HG03558 (cell line): ENCODE measurements around the gene SEC23A.
"Not testable (repeated sequence)": the region's sequence is repeated elsewhere in the genome, so short reads cannot be mapped to it uniquely, and the experiment has no call there.

Source experiments
- ATAC-seq: cut with Tn5 transposase; IDR thresholded peaks from one replicate; pipeline ENCODE4 v1.9.1; 2021; ENCODE audit warnings: moderate number of reproducible peaks; ENCODE audit not compliant: unreplicated experiment; ENCODE audit errors: extremely low read depth

SEC23A gene

DNA sequence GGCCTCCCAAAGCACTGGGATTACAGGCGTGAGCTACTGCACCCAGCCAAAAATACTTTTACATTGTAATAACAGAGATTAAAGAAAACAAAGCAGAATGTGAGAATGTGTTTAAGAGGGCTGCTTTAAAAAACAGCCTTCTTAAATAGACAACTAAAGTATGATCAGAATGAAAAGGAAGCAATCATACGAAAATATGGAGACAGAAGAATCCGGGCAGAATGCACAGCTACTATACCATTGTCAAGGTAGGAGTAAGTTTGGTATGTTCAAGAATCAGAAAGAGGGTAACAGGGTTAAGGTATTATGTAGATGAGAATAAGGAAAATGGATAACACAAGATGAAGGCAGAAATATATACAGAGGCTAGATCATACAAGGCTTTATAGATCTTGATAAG, 8.5 kb downstream of the SEC23A start:
- no peak for ATAC-seq

GRCh38 chr14:39091716-39092115, 11.3 kb downstream of the SEC23A start:
- ATAC-seq: no peak

- ATAC-seq: no peak
These were observed 12.4 kb downstream of the SEC23A start for GRCh38 chr14:39090548-39091111.

DNA sequence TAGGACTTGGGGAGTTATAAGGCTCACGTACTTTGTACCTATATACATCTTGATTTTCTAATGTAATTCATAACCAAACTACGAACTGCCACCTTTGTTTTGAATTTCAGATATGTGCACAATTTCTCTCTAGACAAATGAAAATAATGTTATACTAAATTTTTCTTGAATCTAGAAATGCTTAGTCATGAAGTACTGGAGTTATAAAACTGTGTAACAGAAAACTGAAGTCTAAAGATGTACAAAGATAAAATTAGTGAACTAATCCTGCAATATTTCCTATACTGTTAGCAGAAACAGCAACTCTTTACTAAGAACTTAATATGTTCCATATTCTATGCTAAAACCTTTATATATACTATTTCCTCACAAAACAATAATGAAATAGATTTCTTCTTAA, 15.5 kb downstream of the SEC23A start:
- ATAC-seq: no peak

- ATAC-seq: no peak
These were observed 17.1 kb downstream of the SEC23A start for GRCh38 chr14:39085933-39086332.

GRCh38 chr14:39083127-39083526, 19.9 kb downstream of the SEC23A start:
- ATAC-seq: no peak

GRCh38 chr14:39080886-39081285, 22.1 kb downstream of the SEC23A start:
- no peak for ATAC-seq

DNA sequence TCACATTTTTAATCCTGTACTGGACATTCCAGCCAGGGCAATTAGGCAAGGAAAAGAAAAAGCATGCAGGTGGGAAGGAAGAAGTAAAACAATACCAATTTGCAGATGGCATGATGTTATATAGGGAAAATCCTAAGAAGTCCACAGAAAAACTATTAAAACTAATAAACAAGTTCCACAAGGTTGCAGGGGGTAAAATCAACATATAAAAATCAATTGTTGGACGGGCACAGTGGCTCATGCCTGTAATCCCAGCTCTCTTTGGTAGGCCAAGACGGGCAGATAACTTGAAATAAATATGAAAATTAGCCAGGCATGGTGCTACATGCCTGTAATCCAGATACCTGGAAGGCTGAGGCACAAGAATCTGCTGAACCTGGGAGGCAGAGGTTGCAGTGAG, 31.9 kb downstream of the SEC23A start:
- ATAC-seq: no peak

- ATAC-seq: no peak
These were observed 33.1 kb downstream of the SEC23A start for GRCh38 chr14:39069923-39070322.

DNA sequence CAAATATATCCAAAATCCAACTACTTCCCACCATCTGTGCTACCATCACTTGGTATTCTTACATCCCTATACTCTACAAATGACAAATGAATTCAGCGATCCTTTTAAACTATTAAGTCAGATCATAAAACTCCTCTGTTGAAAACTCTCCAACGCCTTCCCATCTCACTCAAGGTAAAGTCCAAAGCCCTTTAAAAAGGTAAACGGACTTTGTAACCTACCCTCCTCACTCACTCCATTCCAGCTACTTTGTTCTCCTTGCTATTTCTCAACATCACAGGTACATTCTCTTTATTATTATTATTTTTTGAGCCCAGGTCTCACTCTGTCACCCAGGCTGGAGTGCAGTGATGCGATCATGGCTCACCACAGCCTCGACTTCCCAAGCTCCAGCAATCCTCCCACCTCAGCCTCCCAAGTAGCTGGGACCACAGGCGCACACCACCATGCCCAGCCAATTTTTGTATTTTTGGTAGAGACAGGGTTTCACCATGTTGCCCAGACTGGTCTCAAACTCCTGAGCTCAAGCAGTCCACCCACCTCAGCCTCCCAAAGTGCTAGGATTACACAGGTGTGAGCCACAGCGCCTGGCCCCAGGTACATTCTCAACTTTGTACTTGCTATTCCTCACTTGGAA, 33.7 kb downstream of the SEC23A start:
- ATAC-seq: not testable (repeated sequence)

GRCh38 chr14:39060818-39061437, 42.1 kb downstream of the SEC23A start:
- ATAC-seq: peak; percentile 97

DNA sequence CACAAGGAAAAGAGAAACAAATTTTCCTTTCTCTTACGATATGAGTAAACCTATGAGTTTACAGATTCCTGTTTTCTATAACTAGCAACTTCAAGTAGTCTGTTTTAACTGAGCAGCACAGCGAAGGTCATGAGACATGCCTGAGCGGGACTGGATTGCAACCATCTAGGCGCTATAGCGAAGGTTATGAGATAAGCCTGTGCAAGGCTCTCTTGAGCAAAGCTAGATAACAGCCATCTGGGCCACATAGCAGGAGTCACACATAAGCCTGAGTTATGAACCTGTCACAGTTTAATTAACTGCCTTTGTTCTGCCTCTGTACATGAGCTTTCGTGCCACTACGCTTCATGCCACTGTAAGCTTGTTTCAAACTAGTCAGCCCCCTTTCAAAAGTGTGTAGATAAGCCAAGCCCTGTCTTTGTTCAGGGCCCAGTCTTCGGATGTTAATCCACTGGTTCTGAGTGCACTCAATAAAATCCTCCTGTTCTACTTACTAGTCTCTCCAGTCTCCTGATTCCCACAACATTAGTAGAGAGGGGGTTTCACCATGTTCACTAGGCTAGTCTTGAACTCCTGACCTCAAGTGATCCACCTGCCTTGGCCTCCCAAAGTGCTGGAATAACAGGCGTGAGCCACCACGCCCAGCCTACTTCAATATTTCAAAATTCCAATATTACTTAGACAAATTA, 47.1 kb downstream of the SEC23A start:
- ATAC-seq: no peak

DNA sequence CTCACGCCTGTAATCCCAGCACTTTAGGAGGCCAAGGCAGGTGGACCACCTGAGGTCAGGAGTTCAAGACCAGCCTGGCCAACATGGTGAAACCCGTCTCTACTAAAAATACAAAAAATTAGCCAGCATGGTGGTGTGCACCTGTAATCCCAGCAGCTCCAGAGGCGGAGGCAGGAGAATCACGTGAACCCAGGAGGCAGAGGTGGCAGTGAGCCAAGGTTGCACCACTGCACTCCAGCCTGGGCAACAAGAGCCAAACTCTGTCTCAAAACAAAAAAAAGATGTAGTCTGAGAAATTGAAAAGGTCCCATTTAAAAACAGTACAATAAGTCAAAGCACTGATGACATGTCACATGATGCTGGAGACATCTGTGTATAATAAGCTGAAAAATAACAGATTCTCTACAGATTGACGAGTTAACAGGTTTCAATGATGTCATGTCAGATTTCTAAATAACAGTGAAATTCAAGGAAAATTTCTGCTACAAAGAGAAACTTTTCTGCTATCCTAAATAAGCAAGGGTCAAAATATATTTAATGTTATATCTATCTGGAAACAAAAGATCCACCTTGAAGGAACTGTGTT, 50.1 kb downstream of the SEC23A start:
- ATAC-seq: not testable (repeated sequence)

GRCh38 chr14:39050389-39050788, 52.6 kb downstream of the SEC23A start:
- ATAC-seq: no peak

DNA sequence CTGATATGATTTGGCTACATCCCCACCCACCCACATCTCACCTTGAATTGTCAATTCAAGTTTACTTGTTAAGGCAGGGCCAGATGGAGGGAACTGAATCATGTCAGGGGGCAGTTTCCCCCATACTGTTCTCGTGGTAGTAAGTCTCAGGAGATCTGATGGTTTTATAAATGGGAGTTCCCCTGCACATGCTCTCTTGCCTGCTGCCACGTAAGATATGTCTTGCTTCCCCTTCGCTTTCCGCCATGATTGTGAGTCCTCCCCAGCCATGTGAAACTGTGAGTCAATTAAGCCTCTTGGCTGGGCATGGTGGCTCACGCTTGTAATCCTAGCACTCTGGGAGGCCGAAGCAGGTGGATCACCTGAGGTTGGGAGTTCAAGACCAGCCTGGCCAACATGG, 57.1 kb downstream of the SEC23A start:
- not testable (repeated sequence) for ATAC-seq

DNA sequence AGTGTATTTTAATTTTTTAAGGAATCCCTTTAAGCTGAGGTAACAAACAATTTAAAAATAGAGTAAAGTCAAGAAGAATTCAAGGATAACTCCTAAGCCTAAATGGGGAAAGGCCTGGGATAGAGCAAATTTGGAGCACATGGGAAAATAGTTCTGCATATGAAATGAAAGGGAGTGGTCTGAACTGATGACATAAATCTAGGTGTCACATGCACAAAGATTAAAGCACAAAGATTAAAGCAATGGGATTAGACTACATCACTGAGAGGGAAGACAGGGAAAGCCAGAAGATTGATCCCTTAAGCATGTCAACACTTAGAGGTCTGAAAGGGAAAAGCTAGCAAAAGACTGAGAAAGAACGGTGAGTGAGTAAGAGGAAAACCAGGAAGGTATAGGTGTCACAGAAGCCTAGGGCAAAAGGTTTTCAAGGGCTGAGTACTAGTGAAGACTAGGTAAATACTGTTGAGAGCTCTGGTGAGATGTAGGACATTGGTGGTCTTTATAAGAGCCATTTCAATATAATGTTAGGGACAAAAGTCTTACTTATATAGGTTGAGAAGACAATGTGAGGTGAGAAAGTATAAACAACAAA, 59.6 kb downstream of the SEC23A start:
- no peak for ATAC-seq

DNA sequence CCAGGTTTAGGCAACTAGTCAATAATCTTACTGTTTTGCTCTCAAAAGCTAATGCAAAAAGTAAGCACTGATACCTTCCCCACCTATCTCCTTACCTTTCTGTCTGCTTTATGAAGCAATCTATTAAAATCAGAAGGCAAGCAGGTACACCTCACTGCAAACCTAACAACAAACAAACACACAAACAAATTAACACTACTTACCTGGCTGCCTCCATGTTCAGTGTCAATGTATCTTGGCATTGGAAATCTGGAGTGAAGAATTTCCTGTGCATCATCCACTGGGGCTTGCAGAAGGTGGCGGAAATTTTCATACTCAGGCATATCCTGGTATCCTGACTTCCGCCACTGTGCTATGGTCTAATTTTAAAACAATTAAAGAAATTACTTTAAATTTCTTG, 62.5 kb downstream of the SEC23A start:
- no peak for ATAC-seq

GRCh38 chr14:39038542-39038941, 64.5 kb downstream of the SEC23A start:
- no peak for ATAC-seq

DNA sequence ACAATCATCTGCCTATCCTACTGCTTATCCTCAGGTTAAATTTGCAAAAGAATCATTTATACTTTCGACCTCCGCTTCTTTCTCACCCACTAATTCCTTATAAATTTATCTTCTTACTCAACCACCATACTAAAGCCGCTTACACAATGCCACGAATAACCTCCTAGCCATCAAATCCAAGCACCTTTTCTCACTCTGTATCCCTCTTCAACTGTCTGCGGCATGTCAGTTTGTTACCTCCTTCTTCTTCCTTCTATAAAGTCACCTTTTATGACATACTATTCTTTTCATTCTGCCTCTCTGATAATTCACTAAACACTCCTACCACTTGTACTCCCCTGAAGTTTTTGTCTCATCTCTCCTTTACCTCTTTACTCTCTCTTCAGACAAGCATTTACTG, 66.3 kb downstream of the SEC23A start:
- no peak for ATAC-seq

DNA sequence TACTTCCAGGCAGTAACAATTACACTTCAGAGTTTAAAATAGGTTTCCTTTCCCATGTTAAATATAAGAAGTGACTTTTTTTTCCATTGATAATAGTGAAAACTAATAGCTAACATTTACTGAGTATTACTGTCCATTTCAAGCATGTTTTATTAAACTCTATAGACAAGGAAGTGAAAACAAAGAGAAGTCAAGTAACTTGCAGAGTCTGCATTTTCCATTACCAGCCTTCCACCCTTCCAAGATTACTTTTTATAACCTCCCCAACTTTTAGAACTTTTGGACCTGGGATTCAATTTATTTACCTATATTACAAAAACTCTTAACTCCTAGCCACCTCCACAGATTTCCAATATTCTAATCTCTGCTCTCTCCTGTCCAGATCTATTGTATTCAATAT, 67.7 kb downstream of the SEC23A start:
- ATAC-seq: no peak
